Fibroblast of villous mesenchyme (primary cell): ENCODE results near the gene ZDHHC8. TPM values are rescaled to one million over a fixed set of nuclear protein-coding genes. Genes with fewer than 3 reads are reported as not detected.

Experiments
- DNase-seq: peaks from one replicate; pipeline ENCODE4 v3.0.0-alpha.2; 2010; ENCODE audit warnings: low read depth
- H3K4me3 ChIP-seq: 2 replicates; pipeline ENCODE4 v1.5.1; 2011; ENCODE audit warnings: low read depth, mild to moderate bottlenecking, low read length
- total RNA-seq: library from RNA; depleted of rRNA; stranded (reverse); fragments of >200 nt; gene quantifications from 2 replicates; pipeline ENCODE4 v1.2.3, GENCODE V29; 2012
- TF ChIP-seq, protein P1 (sequence below): IDR thresholded peaks from 2 replicates; pipeline ENCODE4 v1.5.1; 2012; ENCODE audit warnings: low read depth, mild to moderate bottlenecking, low read length; ENCODE audit not compliant: insufficient read depth

ZDHHC8 gene
- total RNA-seq, 1 donor, result 10.8 TPM

GRCh38 chr22:20140521-20140964 is 8.9 kb downstream of the ZDHHC8 start:
- TF ChIP-seq, protein P1, sequence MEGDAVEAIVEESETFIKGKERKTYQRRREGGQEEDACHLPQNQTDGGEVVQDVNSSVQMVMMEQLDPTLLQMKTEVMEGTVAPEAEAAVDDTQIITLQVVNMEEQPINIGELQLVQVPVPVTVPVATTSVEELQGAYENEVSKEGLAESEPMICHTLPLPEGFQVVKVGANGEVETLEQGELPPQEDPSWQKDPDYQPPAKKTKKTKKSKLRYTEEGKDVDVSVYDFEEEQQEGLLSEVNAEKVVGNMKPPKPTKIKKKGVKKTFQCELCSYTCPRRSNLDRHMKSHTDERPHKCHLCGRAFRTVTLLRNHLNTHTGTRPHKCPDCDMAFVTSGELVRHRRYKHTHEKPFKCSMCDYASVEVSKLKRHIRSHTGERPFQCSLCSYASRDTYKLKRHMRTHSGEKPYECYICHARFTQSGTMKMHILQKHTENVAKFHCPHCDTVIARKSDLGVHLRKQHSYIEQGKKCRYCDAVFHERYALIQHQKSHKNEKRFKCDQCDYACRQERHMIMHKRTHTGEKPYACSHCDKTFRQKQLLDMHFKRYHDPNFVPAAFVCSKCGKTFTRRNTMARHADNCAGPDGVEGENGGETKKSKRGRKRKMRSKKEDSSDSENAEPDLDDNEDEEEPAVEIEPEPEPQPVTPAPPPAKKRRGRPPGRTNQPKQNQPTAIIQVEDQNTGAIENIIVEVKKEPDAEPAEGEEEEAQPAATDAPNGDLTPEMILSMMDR, result no peak
- no peak overlapping the region for H3K4me3 ChIP-seq
- DNase-seq, result no peak

- no peak overlapping the region for H3K4me3 ChIP-seq
- DNase-seq, result peak; percentile 17
- TF ChIP-seq, protein P1, result no peak
Observed at GRCh38 chr22:20141186-20142077, 9.8 kb downstream of the ZDHHC8 start.

DNA sequence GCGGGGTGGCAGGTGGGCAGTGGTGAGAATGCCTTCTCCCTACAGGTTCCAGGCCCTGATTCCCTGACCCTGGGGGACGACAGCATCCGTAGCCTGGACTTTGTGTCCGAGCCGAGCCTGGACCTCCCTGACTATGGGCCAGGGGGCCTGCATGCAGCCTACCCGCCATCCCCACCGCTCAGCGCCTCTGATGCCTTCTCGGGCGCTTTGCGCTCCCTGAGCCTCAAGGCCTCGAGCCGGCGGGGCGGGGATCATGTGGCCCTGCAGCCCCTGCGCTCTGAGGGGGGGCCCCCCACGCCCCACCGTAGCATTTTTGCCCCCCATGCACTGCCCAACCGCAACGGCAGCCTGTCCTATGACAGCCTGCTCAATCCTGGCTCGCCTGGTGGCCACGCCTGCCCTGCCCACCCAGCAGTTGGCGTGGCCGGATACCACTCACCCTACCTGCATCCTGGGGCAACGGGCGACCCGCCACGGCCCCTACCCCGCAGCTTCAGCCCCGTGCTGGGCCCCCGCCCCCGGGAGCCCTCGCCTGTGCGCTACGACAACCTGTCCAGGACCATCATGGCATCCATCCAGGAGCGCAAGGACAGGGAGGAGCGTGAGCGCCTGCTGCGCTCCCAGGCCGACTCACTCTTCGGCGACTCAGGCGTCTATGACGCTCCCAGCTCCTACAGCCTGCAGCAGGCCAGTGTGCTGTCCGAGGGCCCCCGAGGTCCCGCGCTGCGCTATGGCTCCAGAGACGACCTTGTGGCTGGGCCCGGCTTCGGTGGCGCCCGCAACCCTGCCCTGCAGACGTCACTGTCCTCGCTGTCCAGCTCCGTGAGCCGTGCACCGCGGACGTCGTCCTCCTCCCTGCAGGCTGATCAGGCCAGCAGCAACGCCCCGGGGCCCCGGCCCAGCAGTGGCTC is 11.4 kb downstream of the ZDHHC8 start:
- TF ChIP-seq, protein P1, result no peak
- H3K4me3 ChIP-seq, result no peak overlapping the region
- no peak for DNase-seq

DNA sequence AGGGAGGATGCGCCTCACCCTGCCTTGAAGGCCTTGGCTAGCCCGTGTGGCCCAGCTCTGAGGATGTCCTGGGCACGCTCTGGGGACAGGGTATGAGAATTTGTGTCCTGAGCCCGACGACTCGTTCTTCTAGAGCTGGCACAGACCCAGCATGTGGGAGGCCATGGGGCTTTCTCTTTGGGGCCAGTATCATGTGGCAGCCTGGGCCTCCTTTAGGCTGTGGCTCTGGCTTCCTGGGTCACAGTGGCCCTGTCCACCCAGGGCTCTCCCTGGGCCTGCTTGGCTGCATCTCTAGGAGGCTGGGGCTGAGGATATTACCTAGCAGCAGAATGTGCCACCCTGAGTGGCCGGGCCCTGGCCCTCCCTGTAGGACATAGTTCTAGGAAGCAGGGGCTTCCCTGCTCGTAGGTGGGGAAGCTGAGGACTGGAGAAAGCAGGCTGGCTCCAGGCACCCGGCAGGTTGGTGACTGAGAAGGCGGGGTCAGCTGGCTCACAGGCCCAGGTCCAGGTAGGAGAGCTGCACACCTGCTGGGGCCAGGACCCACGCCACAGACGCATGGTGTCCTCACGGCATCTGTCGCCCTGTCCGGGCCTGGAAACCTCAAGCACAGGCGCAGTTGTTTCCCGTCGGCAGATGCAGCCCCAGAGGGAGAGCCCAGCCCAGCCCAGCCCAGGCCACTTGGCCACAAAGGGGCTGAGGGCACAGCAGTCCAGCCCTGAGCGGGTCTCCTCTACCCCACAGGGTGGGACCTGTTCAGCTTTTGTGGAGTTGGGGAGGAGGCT is 12.5 kb downstream of the ZDHHC8 start:
- TF ChIP-seq, protein P1, result no peak
- no peak for DNase-seq
- H3K4me3 ChIP-seq, result no peak overlapping the region

DNA sequence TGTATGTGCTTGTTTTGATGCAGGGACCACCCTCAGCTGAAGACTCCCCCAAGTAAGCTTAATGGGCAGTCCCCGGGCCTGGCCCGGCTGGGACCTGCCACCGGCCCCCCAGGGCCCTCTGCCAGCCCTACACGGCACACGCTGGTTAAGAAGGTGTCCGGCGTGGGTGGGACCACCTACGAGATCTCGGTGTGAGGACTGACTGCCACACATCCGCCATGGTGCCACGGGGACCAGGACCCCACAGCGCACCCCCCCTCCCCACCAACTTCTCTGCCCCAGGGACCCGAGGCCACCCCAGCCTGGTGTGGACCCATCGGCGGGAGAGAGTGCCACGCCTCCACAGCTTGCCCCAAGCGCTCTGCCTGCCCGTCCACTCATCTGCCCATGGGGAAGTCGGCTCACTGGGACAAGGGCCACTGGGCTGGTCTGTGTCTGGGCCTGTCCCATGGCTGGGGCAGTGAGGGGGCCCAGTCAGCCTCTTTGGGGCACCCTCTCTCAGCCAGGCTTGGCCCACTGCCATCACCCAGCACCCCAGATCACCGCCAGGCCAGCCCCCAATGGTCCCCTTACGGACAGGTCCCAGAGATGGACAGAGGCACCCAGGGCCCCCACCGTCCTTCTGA is 13.7 kb downstream of the ZDHHC8 start:
- DNase-seq, result no peak
- TF ChIP-seq, protein P1, result no peak
- no peak overlapping the region for H3K4me3 ChIP-seq

DNA sequence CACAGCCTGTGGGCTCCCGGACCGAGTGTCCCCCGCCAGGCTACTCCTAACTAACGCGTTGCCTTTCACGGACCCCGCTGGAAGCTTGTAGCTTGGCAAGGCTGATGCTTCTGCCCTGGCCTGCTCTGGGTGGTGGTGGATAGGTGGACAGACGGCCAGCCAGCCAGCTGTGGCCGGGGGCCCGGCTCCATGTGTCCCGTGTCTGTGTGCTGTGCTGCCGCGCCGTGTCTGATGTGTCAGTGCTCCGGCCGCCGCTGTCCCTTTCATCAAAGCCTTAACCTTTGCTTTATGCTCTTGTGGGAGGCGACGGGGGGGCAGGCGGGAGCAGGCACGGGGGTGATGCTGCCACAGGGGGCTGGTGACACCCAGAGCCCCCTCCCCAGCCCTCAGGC is 14.2 kb downstream of the ZDHHC8 start:
- TF ChIP-seq, protein P1, result no peak
- no peak overlapping the region for H3K4me3 ChIP-seq
- DNase-seq, result no peak
